DND-41 (cell line): Measurements from ENCODE around the gene CTTN.

Experiments
- ATAC-seq: fragments of 200-7000 bp; cut with Tn5 transposase; 3 replicates; pipeline ENCODE4 v1.9.1; 2021; ENCODE audit warnings: low read depth; ENCODE audit not compliant: insufficient read depth
- DNase-seq: peaks from one replicate; pipeline ENCODE4 v3.0.0-alpha.2; 2020
- H2AFZ ChIP-seq: 2 replicates; pipeline ENCODE4 v1.6.0; 2012; ENCODE audit warnings: low read depth, low read length
- H3K27ac ChIP-seq: 2 replicates; pipeline ENCODE4 v1.5.1; 2012; ENCODE audit warnings: low read length, inconsistent platforms
- H3K27me3 ChIP-seq: fragments of 200-600 bp; sonication (generic); 2 replicates; pipeline ENCODE4 v1.6.0; 2012; ENCODE audit warnings: low read length, mild to moderate bottlenecking, inconsistent platforms; ENCODE audit not compliant: insufficient read depth, poor library complexity
- H3K36me3 ChIP-seq: 2 replicates; pipeline ENCODE4 v1.5.1; 2012; ENCODE audit warnings: low read length, inconsistent platforms; ENCODE audit not compliant: insufficient read depth
- H3K4me1 ChIP-seq: 2 replicates; pipeline ENCODE4 v1.5.1; 2012; ENCODE audit warnings: mild to moderate bottlenecking, low read length; ENCODE audit not compliant: insufficient read depth
- H3K4me2 ChIP-seq: 2 replicates; pipeline ENCODE4 v1.6.0; 2012; ENCODE audit warnings: mild to moderate bottlenecking, moderate library complexity, low read length, inconsistent platforms; ENCODE audit not compliant: insufficient read depth
- H3K4me3 ChIP-seq, 2 experiments: fragments of 200-600 bp in 1 of 2; shearing (Covaris generic) in 1 of 2; 2 replicates each; pipeline ENCODE4 v1.5.1; 2012 to 2016; ENCODE audit warnings: inconsistent platforms in 2 of 2, low read length in 2 of 2, mild to moderate bottlenecking in 2 of 2, low read depth in 1 of 2, moderate library complexity in 1 of 2
- H3K79me2 ChIP-seq: 2 replicates; pipeline ENCODE4 v1.6.0; 2012; ENCODE audit warnings: low read length, inconsistent platforms; ENCODE audit not compliant: insufficient read depth
- H3K9ac ChIP-seq: 2 replicates; pipeline ENCODE4 v1.6.0; 2012; ENCODE audit warnings: low read depth, mild to moderate bottlenecking, inconsistent platforms, low read length, moderate library complexity
- H3K9me3 ChIP-seq: 2 replicates; pipeline ENCODE4 v1.5.1; 2012; ENCODE audit warnings: low read length, moderate library complexity, mild to moderate bottlenecking, inconsistent platforms; ENCODE audit not compliant: insufficient read depth, severe bottlenecking
- H4K20me1 ChIP-seq: 2 replicates; pipeline ENCODE4 v1.6.0; 2012; ENCODE audit warnings: low read length; ENCODE audit not compliant: insufficient read depth
- EZH2 ChIP-seq: IDR thresholded peaks from 3 replicates; pipeline ENCODE4 v1.6.1; 2012; ENCODE audit warnings: borderline replicate concordance, low read depth, mild to moderate bottlenecking, moderate library complexity, low read length, inconsistent platforms; ENCODE audit not compliant: severe bottlenecking
- TF ChIP-seq, protein P1 (sequence below): IDR thresholded peaks from 2 replicates; pipeline ENCODE4 v1.5.1; 2012; ENCODE audit warnings: borderline replicate concordance, low read length, moderate library complexity, mild to moderate bottlenecking; ENCODE audit not compliant: poor library complexity, severe bottlenecking; ENCODE audit errors: extremely low read depth

CTTN gene

DNA sequence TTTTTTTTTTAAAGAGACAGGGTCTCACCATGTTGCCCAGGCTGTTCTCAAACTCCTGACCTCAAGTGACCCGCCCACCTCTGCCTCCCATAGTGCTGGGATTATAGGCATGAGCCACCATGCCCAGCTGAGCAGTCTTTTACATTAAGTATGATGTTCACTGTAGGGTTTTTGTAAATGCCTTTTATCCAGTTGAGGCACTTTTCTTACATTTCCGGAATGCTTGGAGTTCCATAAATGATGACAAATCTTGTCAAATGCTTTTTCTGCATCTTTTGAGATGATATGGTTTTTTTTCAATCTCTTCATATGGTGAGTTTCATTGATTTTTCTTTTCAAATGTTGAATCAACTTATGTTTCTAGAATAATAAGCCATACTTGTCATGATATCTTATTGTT, 29.4 kb upstream of the CTTN start:
- Histone ChIP-seq H3K9me3 (no peaks in the 10 kb centered on the region), H4K20me1 (peaks cover 3% of the 10 kb centered on the region; the same call in 1 of the 2 replicates), H3K36me3 (peaks cover 56% of the 10 kb centered on the region), H3K4me3 (no peak overlapping the region), H3K9ac (no peak overlapping the region), H2AFZ (no peak overlapping the region), H3K4me2 (no peak overlapping the region), H3K79me2 (peaks cover 3% of the 10 kb centered on the region; the same call in 1 of the 2 replicates), H3K27ac (no peak overlapping the region), H3K4me1 (no peaks in the 10 kb centered on the region), H3K27me3 (no peaks in the 10 kb centered on the region)
- no peak for DNase-seq
- no peak for TF ChIP-seq EZH2
- TF ChIP-seq, protein P1, sequence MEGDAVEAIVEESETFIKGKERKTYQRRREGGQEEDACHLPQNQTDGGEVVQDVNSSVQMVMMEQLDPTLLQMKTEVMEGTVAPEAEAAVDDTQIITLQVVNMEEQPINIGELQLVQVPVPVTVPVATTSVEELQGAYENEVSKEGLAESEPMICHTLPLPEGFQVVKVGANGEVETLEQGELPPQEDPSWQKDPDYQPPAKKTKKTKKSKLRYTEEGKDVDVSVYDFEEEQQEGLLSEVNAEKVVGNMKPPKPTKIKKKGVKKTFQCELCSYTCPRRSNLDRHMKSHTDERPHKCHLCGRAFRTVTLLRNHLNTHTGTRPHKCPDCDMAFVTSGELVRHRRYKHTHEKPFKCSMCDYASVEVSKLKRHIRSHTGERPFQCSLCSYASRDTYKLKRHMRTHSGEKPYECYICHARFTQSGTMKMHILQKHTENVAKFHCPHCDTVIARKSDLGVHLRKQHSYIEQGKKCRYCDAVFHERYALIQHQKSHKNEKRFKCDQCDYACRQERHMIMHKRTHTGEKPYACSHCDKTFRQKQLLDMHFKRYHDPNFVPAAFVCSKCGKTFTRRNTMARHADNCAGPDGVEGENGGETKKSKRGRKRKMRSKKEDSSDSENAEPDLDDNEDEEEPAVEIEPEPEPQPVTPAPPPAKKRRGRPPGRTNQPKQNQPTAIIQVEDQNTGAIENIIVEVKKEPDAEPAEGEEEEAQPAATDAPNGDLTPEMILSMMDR: no peak
- ATAC-seq: no peak

DNA sequence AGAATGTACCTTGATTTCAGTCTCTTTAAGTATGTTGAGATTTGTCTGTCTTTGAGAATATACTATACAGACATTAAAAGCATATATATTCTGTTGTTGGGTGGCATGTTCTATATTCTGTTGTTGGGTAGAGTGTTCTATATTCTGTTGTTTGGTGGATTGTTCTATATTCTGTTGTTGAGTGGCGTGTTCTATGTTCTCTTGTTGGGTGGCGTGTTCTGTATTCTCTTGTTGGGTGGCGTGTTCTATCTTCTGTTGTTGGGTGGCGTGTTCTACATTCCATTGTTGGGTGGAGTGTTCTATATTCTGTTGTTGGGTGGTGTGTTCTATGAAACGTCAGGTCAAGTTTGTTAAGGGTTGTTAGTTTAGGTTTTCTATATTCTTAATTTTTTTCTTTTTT, 27.1 kb upstream of the CTTN start:
- peaks cover 56% of the 10 kb centered on the region for H3K36me3 ChIP-seq

DNA sequence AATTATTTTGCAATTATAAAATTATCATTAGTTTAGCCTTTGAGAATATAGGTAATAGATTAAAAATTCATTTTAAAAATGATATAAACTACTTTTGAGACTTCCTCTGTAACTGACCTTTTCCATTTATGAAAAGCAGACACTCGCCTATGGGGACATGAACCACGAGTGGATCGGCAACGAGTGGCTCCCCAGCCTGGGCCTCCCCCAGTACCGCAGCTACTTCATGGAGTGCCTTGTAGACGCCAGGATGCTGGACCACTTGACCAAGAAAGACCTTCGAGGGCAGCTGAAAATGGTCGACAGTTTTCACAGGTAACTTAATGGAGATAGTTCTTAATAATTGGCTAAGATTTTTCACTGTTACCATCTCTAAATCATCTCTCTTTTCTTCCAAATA, 26.3 kb upstream of the CTTN start:
- Histone ChIP-seq H3K36me3 (peaks cover 57% of the 10 kb centered on the region), H3K4me2 (no peak overlapping the region), H2AFZ (no peak overlapping the region), H3K27ac (no peak overlapping the region), H3K79me2 (peaks cover 3% of the 10 kb centered on the region; the same call in 1 of the 2 replicates), H3K4me1 (no peaks in the 10 kb centered on the region), H3K9ac (no peak overlapping the region), H3K9me3 (no peaks in the 10 kb centered on the region), H3K27me3 (no peaks in the 10 kb centered on the region), H4K20me1 (no peaks in the 10 kb centered on the region), H3K4me3 (no peak overlapping the region)
- ATAC-seq (no peak), DNase-seq (no peak)
- TF ChIP-seq, protein P1: no peak
- no peak for TF ChIP-seq EZH2

More for the DNA sequence above, 27.1 kb upstream of the CTTN start:
- ATAC-seq (no peak), DNase-seq (no peak)
- H3K79me2 ChIP-seq: peaks cover 3% of the 10 kb centered on the region; the same call in 1 of the 2 replicates
- H4K20me1 ChIP-seq: no peaks in the 10 kb centered on the region
- no peak for TF ChIP-seq EZH2
- TF ChIP-seq, protein P1: no peak
- no peaks in the 10 kb centered on the region for H3K4me1 ChIP-seq
- no peak overlapping the region for H3K9ac ChIP-seq
- H3K4me3 ChIP-seq: no peak overlapping the region
- no peak overlapping the region for H3K4me2 ChIP-seq
- H2AFZ ChIP-seq: no peak overlapping the region
- no peaks in the 10 kb centered on the region for H3K9me3 ChIP-seq
- no peaks in the 10 kb centered on the region for H3K27me3 ChIP-seq
- H3K27ac ChIP-seq: no peak overlapping the region

DNA sequence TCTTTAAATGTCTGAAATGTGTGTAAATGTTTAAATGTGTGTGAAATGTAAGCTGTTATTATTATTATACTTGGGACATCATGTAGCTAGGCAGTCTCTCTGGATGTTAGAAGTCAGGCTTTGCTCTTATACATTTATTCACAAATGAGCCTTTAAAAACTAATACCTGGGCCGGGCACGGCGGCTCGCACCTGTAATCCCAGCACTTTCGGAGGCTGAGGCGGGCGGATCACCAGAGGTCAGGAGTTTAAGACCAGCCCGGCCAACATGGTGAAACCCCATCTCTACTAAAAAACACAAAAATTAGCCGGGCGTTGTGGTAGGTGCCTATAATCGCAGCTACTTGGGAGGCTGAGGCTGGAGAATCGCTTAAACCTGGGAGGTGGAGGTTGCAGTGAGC, 21.7 kb upstream of the CTTN start:
- DNase-seq: no peak
- no peak overlapping the region for H3K4me2 ChIP-seq
- H4K20me1 ChIP-seq: no peaks in the 10 kb centered on the region

More for the DNA sequence above, 21.7 kb upstream of the CTTN start:
- no peak for TF ChIP-seq EZH2
- TF ChIP-seq, protein P1: no peak
- no peaks in the 10 kb centered on the region for H3K27me3 ChIP-seq
- H3K9ac ChIP-seq: no peak overlapping the region
- no peaks in the 10 kb centered on the region for H3K79me2 ChIP-seq
- no peak overlapping the region for H3K4me3 ChIP-seq
- no peaks in the 10 kb centered on the region for H3K9me3 ChIP-seq
- no peaks in the 10 kb centered on the region for H3K4me1 ChIP-seq
- no peak overlapping the region for H2AFZ ChIP-seq
- H3K27ac ChIP-seq: no peak overlapping the region
- H3K36me3 ChIP-seq: peaks cover 70% of the 10 kb centered on the region
- ATAC-seq: no peak
